ENCODE results near the gene OGDH.

- TF ChIP-seq EZH2 (IDR thresholded peaks at IDR 0.05; ENCODE audit: insufficient read depth, poor library complexity, severe bottlenecking) (no peak), EZH2phosphoT487 (IDR thresholded peaks at IDR 0.05; ENCODE audit: insufficient read depth, low read depth) (no peak)
These were observed 40.5 kb upstream of the OGDH start for GRCh38 chr7:44565795-44566559.
